ENCODE measurements around the gene PPCDC. TPM values are rescaled to one million over a fixed set of nuclear protein-coding genes. Genes with fewer than 3 reads are reported as not detected.

PPCDC gene
- total and polyA plus RNA-seq, 10 of the 15 experiments (the other 5 are each of a cell fraction or from before 2014, with no cell fraction given) = 32.5 to 135 (median 55.0) TPM

DNA sequence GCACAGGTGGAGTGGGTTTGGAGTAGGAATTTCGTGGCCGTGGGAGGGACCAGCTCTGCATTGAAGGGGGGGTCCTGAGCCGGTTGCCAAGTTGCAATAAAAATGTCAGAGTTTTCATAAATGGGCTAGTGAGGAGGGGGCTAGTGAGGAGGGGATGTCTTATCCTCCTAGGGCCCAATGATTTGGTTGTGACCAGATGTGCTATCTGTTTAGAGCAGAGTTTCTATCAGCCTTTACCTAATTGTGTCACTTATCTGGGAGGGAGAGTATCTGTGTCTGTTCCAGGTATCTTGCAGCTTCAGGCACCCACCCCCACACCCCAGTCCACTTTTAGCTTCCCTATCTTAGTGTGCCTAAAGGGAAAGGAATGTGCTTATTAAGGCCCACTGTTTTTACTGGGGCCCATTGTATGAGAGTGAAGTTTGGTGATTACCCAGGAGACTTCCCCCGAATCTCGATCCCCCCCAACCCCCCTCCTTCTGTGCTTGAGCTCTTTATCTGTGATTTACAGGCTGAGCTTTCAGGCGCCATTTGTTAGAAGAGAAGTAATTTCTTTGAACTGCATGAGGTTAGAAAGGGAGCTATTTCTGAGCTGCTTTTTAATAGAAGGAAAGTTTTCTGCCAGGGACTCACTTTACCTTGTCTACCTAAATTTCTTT lies 42.6 kb downstream of the PPCDC start:
- CTCF ChIA-PET = interaction anchor here (0.5 to 3.9 kb wide), 10 partner anchors 11 to 138 kb away, joined by 3 to 21 read pairs (median 4); no protein-coding TSS in a partner anchor
- Histone ChIP-seq H3K27me3 (replicated peaks in 1 of 2; ENCODE audit: control insufficient read depth in 2 of 2, insufficient read depth in 2 of 2, low read length in 1 of 2) (no peaks in the 10 kb centered on the region), H3K79me2 (ENCODE audit: control insufficient read depth, insufficient read depth, low read length) (no peaks in the 10 kb centered on the region), H4K20me1 (ENCODE audit: control insufficient read depth, insufficient read depth) (no peaks in the 10 kb centered on the region), H3K36me3 (ENCODE audit: control insufficient read depth in 2 of 2, insufficient read depth in 2 of 2, low read length in 1 of 2) (no peaks in the 10 kb centered on the region; a peak in 2 of 4 replicates), H3K27ac (ENCODE audit: control insufficient read depth, insufficient read depth) (peak overlapping the region; percentile 74), H3K9ac (ENCODE audit: control insufficient read depth, insufficient read depth, low read length) (no peak overlapping the region; the same call in 1 of the 2 replicates), H3K9me3 (replicated peaks; ENCODE audit: control insufficient read depth, insufficient read depth, low read length) (no peaks in the 10 kb centered on the region; the same call in 2 of the 3 replicates), H3K4me1 (ENCODE audit: control insufficient read depth, insufficient read depth, low read length) (peaks cover 74% of the 10 kb centered on the region), H3K4me2 (ENCODE audit: control insufficient read depth, insufficient read depth) (no peak overlapping the region; the same call in 1 of the 2 replicates), H3K4me3 (no peak overlapping the region), H2AFZ (ENCODE audit: control insufficient read depth, low read depth, low read length) (no peak overlapping the region)
- FAIRE-seq (no peak), DNase-seq (ENCODE audit: low read depth, low spot score) (no peak), ATAC-seq (peak; percentile 15)
- RAD21 ChIA-PET (ENCODE audit: unreplicated experiment) = interaction anchor here (0.7 to 4.4 kb wide), 13 partner anchors 27 to 143 kb away, joined by 3 to 51 read pairs (median 7); partner anchors contain the start of gene C15orf39
- intact Hi-C loops (cut with micrococcal nuclease; ENCODE audit: unreplicated experiment) = loop anchor here (5.0 kb wide), 1 partner anchor 46 kb away; no protein-coding TSS in a partner anchor
- POLR2A ChIA-PET = interaction anchor here (0.5 to 6.8 kb wide), 16 partner anchors 8 to 138 kb away, joined by 3 to 55 read pairs (median 4); partner anchors contain the start of gene C15orf39
- SMC1A ChIA-PET (ENCODE audit: uncharacterized antibody, unreplicated experiment) = interaction anchor here (0.7 to 6.3 kb wide), 16 partner anchors 8 to 138 kb away, joined by 3 to 42 read pairs (median 8); partner anchors contain the start of gene C15orf39
- BruUV-seq (replicated peaks) = no TSS peak
- in situ Hi-C loops (cut with MboI) = no loop called here
- 74% methylated on average over 6 of the region's 6 CpGs for WGBS (ENCODE audit: insufficient coverage, insufficient replicate concordance, low lambda C conversion rate, missing lambda C conversion rate)
- TF ChIP-seq PML (IDR thresholded peaks at IDR 0.05; ENCODE audit: low read length) = no peak
- peak; percentile 7; the same call in 1 of the 2 replicates for TF ChIP-seq RUNX3 (IDR thresholded peaks at IDR 0.05; ENCODE audit: low read length)
- no peak for TF ChIP-seq PAX5 (IDR thresholded peaks at IDR 0.05; ENCODE audit: borderline replicate concordance, low read depth, low read length)
- TF ChIP-seq CBX5 (IDR thresholded peaks at IDR 0.05; ENCODE audit: low read depth) = no peak
- TF ChIP-seq RAD21 (IDR thresholded peaks at IDR 0.05; ENCODE audit: insufficient read depth, low read depth, low read length) = 0 out of 2 replicates have a peak, but pooled peaks have one; percentile 10
- TF ChIP-seq, protein P1, sequence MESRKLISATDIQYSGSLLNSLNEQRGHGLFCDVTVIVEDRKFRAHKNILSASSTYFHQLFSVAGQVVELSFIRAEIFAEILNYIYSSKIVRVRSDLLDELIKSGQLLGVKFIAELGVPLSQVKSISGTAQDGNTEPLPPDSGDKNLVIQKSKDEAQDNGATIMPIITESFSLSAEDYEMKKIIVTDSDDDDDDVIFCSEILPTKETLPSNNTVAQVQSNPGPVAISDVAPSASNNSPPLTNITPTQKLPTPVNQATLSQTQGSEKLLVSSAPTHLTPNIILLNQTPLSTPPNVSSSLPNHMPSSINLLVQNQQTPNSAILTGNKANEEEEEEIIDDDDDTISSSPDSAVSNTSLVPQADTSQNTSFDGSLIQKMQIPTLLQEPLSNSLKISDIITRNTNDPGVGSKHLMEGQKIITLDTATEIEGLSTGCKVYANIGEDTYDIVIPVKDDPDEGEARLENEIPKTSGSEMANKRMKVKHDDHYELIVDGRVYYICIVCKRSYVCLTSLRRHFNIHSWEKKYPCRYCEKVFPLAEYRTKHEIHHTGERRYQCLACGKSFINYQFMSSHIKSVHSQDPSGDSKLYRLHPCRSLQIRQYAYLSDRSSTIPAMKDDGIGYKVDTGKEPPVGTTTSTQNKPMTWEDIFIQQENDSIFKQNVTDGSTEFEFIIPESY (IDR thresholded peaks at IDR 0.05) = no peak
- no peak for TF ChIP-seq KAT2A (conservative IDR thresholded peaks at IDR 0.05; ENCODE audit: control insufficient read depth, low read depth, low read length)
- TF ChIP-seq, protein P2, sequence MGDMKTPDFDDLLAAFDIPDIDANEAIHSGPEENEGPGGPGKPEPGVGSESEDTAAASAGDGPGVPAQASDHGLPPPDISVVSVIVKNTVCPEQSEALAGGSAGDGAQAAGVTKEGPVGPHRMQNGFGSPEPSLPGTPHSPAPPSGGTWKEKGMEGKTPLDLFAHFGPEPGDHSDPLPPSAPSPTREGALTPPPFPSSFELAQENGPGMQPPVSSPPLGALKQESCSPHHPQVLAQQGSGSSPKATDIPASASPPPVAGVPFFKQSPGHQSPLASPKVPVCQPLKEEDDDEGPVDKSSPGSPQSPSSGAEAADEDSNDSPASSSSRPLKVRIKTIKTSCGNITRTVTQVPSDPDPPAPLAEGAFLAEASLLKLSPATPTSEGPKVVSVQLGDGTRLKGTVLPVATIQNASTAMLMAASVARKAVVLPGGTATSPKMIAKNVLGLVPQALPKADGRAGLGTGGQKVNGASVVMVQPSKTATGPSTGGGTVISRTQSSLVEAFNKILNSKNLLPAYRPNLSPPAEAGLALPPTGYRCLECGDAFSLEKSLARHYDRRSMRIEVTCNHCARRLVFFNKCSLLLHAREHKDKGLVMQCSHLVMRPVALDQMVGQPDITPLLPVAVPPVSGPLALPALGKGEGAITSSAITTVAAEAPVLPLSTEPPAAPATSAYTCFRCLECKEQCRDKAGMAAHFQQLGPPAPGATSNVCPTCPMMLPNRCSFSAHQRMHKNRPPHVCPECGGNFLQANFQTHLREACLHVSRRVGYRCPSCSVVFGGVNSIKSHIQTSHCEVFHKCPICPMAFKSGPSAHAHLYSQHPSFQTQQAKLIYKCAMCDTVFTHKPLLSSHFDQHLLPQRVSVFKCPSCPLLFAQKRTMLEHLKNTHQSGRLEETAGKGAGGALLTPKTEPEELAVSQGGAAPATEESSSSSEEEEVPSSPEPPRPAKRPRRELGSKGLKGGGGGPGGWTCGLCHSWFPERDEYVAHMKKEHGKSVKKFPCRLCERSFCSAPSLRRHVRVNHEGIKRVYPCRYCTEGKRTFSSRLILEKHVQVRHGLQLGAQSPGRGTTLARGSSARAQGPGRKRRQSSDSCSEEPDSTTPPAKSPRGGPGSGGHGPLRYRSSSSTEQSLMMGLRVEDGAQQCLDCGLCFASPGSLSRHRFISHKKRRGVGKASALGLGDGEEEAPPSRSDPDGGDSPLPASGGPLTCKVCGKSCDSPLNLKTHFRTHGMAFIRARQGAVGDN (IDR thresholded peaks at IDR 0.05) = no peak
- no peak for TF ChIP-seq HDAC2 (IDR thresholded peaks at IDR 0.05)
- TF ChIP-seq ZNF622 (IDR thresholded peaks at IDR 0.05) = no peak
- TF ChIP-seq, protein P3, sequence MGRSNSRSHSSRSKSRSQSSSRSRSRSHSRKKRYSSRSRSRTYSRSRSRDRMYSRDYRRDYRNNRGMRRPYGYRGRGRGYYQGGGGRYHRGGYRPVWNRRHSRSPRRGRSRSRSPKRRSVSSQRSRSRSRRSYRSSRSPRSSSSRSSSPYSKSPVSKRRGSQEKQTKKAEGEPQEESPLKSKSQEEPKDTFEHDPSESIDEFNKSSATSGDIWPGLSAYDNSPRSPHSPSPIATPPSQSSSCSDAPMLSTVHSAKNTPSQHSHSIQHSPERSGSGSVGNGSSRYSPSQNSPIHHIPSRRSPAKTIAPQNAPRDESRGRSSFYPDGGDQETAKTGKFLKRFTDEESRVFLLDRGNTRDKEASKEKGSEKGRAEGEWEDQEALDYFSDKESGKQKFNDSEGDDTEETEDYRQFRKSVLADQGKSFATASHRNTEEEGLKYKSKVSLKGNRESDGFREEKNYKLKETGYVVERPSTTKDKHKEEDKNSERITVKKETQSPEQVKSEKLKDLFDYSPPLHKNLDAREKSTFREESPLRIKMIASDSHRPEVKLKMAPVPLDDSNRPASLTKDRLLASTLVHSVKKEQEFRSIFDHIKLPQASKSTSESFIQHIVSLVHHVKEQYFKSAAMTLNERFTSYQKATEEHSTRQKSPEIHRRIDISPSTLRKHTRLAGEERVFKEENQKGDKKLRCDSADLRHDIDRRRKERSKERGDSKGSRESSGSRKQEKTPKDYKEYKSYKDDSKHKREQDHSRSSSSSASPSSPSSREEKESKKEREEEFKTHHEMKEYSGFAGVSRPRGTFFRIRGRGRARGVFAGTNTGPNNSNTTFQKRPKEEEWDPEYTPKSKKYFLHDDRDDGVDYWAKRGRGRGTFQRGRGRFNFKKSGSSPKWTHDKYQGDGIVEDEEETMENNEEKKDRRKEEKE (IDR thresholded peaks at IDR 0.05) = no peak
- TF ChIP-seq TBL1XR1 (IDR thresholded peaks at IDR 0.05; ENCODE audit: low read depth, low read length) = no peak

All from GM12878 (cell line).